Mesendoderm (in vitro differentiated cells): ENCODE results near the gene ADORA2B.
"Not testable (repeated sequence)": the region's sequence is repeated elsewhere in the genome, so short reads cannot be mapped to it uniquely, and the experiment has no call there.

Source experiments
- DNase-seq: peaks from one replicate; pipeline ENCODE4 v3.0.0; 2013
- H2AK5ac ChIP-seq: 2 replicates; pipeline ENCODE4 v1.6.1; 2013; ENCODE audit warnings: low read length, inconsistent platforms
- H2BK120ac ChIP-seq: 2 replicates; pipeline ENCODE4 v1.6.1; 2013; ENCODE audit warnings: low read depth, mild to moderate bottlenecking, low read length, moderate library complexity, mixed read lengths
- H2BK15ac ChIP-seq: replicated peaks from 2 replicates; pipeline ENCODE4 v1.6.1; 2013; ENCODE audit warnings: low read depth, mild to moderate bottlenecking, moderate library complexity
- H2BK5ac ChIP-seq: 2 replicates; pipeline ENCODE4 v1.6.1; 2013; ENCODE audit warnings: low read length, inconsistent platforms
- H3K18ac ChIP-seq: 2 replicates; pipeline ENCODE4 v1.6.1; 2013; ENCODE audit warnings: mild to moderate bottlenecking, low read length, mixed read lengths
- H3K23ac ChIP-seq: one replicate; pipeline ENCODE4 v1.6.1; 2013; ENCODE audit warnings: low read length
- H3K27ac ChIP-seq: 2 replicates; pipeline ENCODE4 v1.5.1; 2013; ENCODE audit warnings: low read depth, mild to moderate bottlenecking, inconsistent platforms, low read length, moderate library complexity
- H3K27me3 ChIP-seq: 2 replicates; pipeline ENCODE4 v1.6.1; 2013; ENCODE audit warnings: low read length, control low read depth, mild to moderate bottlenecking, inconsistent platforms; ENCODE audit not compliant: insufficient read depth, poor library complexity
- H3K36me3 ChIP-seq: 2 replicates; pipeline ENCODE4 v1.6.1; 2013; ENCODE audit warnings: low read length, inconsistent platforms; ENCODE audit not compliant: control insufficient read depth, insufficient read depth
- H3K4ac ChIP-seq: one replicate; pipeline ENCODE4 v1.6.1; 2013; ENCODE audit warnings: low read depth, mild to moderate bottlenecking, low read length, moderate library complexity
- H3K4me1 ChIP-seq: 2 replicates; pipeline ENCODE4 v1.6.1; 2013; ENCODE audit warnings: low read depth, low read length, inconsistent platforms; ENCODE audit not compliant: control insufficient read depth
- H3K4me2 ChIP-seq: 2 replicates; pipeline ENCODE4 v1.6.1; 2013; ENCODE audit warnings: low read length
- H3K4me3 ChIP-seq: 2 replicates; pipeline ENCODE4 v1.5.1; 2013; ENCODE audit warnings: mild to moderate bottlenecking, low read length
- H3K56ac ChIP-seq: one replicate; pipeline ENCODE4 v1.6.1; 2013; ENCODE audit warnings: low read length
- H3K79me1 ChIP-seq: 2 replicates; pipeline ENCODE4 v1.6.1; 2013; ENCODE audit warnings: low read length, inconsistent platforms
- H3K79me2 ChIP-seq: 2 replicates; pipeline ENCODE4 v1.6.1; 2013; ENCODE audit warnings: mild to moderate bottlenecking, low read length; ENCODE audit not compliant: control insufficient read depth, insufficient read depth
- H3K9ac ChIP-seq: 2 replicates; pipeline ENCODE4 v1.6.1; 2013; ENCODE audit warnings: low read length, inconsistent platforms
- H4K5ac ChIP-seq: one replicate; pipeline ENCODE4 v1.6.1; 2013; ENCODE audit warnings: low read length
- H4K8ac ChIP-seq: one replicate; pipeline ENCODE4 v1.6.1; 2013; ENCODE audit warnings: low read depth, mild to moderate bottlenecking, control low read depth, low read length, moderate library complexity
- WGBS: extraction: QIAGEN DNeasy Blood & Tissue Kit; methylation state at CpG from one replicate; pipeline ENCODE4 v1.1.7; 2013; ENCODE audit warnings: low lambda C conversion rate, missing lambda C conversion rate; ENCODE audit not compliant: insufficient coverage; ENCODE audit errors: extremely low coverage; 5-methylcytosine and 5-hydroxymethylcytosine counted together

ADORA2B gene

GRCh38 chr17:15972497-15972951, 27.6 kb downstream of the ADORA2B start:
- Histone ChIP-seq H3K56ac (no peak overlapping the region), H3K27ac (no peak overlapping the region), H3K23ac (no peak overlapping the region), H3K4me3 (no peak overlapping the region), H3K4me1 (no peaks in the 10 kb centered on the region), H3K79me2 (no peaks in the 10 kb centered on the region), H2AK5ac (no peak overlapping the region), H3K4me2 (no peak overlapping the region), H3K4ac (no peak overlapping the region), H4K8ac (no peak overlapping the region), H2BK15ac (no peak overlapping the region), H3K79me1 (no peaks in the 10 kb centered on the region), H2BK120ac (no peak overlapping the region), H3K27me3 (no peaks in the 10 kb centered on the region), H2BK5ac (no peak overlapping the region), H3K9ac (no peak overlapping the region), H3K18ac (no peak overlapping the region), H4K5ac (no peak overlapping the region), H3K36me3 (no peaks in the 10 kb centered on the region)
- DNase-seq: no peak
- WGBS: no CpG with 5 or more reads among the region's 4 CpGs

DNA sequence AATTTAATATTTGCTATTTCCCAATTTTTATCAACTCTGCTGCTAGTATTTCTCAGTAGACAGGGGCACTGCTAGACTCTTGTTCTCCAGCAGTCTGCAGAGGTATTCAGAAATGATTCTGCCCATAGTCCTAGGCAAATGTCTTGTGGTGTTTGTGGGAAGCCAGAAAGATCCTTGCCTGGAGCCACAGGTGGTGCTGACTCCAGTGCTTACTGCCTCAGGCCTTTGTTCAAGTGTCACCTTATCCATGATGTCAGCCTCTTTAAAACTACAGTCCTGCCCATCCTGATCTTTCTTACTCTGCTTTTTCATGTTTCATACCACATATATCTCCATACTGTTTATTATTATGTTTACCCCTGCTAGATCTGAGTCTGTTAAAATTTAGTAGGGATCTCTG, 28.1 kb downstream of the ADORA2B start:
- no peaks in the 10 kb centered on the region for H3K79me1 ChIP-seq
- H3K23ac ChIP-seq: no peak overlapping the region
- H3K36me3 ChIP-seq: peaks cover 3% of the 10 kb centered on the region
- H3K18ac ChIP-seq: no peak overlapping the region
- H3K4ac ChIP-seq: no peak overlapping the region
- H2BK15ac ChIP-seq: no peak overlapping the region
- H3K79me2 ChIP-seq: no peaks in the 10 kb centered on the region
- H4K8ac ChIP-seq: no peak overlapping the region
- no peak overlapping the region for H3K56ac ChIP-seq
- no peak overlapping the region for H4K5ac ChIP-seq
- no peak overlapping the region for H3K4me2 ChIP-seq
- no peaks in the 10 kb centered on the region for H3K4me1 ChIP-seq
- H2BK5ac ChIP-seq: no peak overlapping the region
- no peak overlapping the region for H2BK120ac ChIP-seq
- no peak for DNase-seq
- H3K9ac ChIP-seq: no peak overlapping the region
- H2AK5ac ChIP-seq: no peak overlapping the region
- H3K4me3 ChIP-seq: no peak overlapping the region
- H3K27me3 ChIP-seq: no peaks in the 10 kb centered on the region
- H3K27ac ChIP-seq: no peak overlapping the region

DNA sequence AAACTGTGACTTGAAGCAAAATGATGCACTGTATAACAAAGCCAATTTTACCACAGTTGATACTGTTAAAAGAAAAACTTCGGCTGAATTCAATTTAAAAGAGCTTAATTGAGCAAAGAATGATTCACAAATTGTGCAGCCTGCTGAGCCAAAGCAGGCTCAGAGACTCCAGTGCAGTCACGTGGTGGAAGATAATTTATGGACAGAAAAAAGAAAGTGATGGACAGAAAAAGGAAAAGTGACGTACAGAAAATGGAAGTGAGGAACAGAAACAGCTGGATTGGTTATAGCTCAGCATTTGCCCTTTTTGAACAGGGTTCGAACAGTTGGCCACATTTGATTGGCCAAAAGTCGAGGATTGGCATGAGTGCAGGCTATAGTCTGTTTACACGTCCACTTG, 28.9 kb downstream of the ADORA2B start:
- Histone ChIP-seq H3K27me3 (no peaks in the 10 kb centered on the region), H2BK15ac (no peak overlapping the region), H3K23ac (no peak overlapping the region), H3K4ac (no peak overlapping the region), H3K4me3 (no peak overlapping the region), H3K4me1 (no peaks in the 10 kb centered on the region), H3K79me2 (no peaks in the 10 kb centered on the region), H3K27ac (no peak overlapping the region), H3K18ac (no peak overlapping the region), H4K8ac (no peak overlapping the region), H3K79me1 (no peaks in the 10 kb centered on the region), H3K4me2 (no peak overlapping the region), H3K36me3 (peaks cover 4% of the 10 kb centered on the region), H3K56ac (no peak overlapping the region), H2BK120ac (no peak overlapping the region), H4K5ac (no peak overlapping the region), H3K9ac (no peak overlapping the region), H2BK5ac (no peak overlapping the region), H2AK5ac (no peak overlapping the region)
- DNase-seq: no peak
- WGBS: no CpG with 5 or more reads among the region's 6 CpGs

DNA sequence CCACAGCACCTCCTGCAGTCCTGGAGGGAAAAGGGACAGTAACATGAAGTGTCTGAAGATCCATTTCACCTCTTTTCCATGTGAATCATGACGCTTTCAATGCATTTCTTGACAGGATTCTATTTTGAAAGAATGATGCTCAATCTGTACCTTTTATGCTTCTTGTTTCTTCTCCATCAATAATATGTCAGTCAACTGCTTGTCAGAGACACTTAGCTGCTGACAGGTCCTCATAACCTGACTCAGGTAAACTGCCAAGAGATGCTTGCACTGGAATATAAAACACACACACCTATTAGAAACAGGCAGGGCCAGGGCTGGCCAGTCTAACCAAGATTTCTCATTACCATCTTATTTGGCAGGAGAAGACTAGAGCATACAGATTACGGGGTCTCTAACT, 33.0 kb downstream of the ADORA2B start:
- Histone ChIP-seq H3K27me3 (no peaks in the 10 kb centered on the region), H3K56ac (no peak overlapping the region), H2BK120ac (no peak overlapping the region), H2BK5ac (no peak overlapping the region), H3K4me1 (no peaks in the 10 kb centered on the region), H3K36me3 (peaks cover 9% of the 10 kb centered on the region), H3K4me2 (no peak overlapping the region), H4K8ac (no peak overlapping the region), H3K4me3 (no peak overlapping the region), H3K18ac (no peak overlapping the region), H3K4ac (no peak overlapping the region), H3K79me2 (no peaks in the 10 kb centered on the region), H2AK5ac (no peak overlapping the region), H3K79me1 (no peaks in the 10 kb centered on the region), H2BK15ac (no peak overlapping the region), H4K5ac (no peak overlapping the region), H3K27ac (no peak overlapping the region), H3K9ac (no peak overlapping the region), H3K23ac (no peak overlapping the region)
- no peak for DNase-seq
- WGBS: no CpG with 5 or more reads among the region's 2 CpGs

- Histone ChIP-seq H4K5ac (no peak overlapping the region), H2AK5ac (no peak overlapping the region), H2BK15ac (no peak overlapping the region), H3K23ac (no peak overlapping the region), H3K4me1 (no peaks in the 10 kb centered on the region), H3K4ac (no peak overlapping the region), H3K4me3 (no peak overlapping the region), H3K56ac (no peak overlapping the region), H2BK120ac (no peak overlapping the region), H3K36me3 (peaks cover 9% of the 10 kb centered on the region), H3K18ac (no peak overlapping the region), H3K27ac (no peak overlapping the region), H4K8ac (no peak overlapping the region), H2BK5ac (no peak overlapping the region), H3K79me2 (no peaks in the 10 kb centered on the region), H3K27me3 (no peaks in the 10 kb centered on the region), H3K9ac (no peak overlapping the region), H3K4me2 (no peak overlapping the region), H3K79me1 (no peaks in the 10 kb centered on the region)
- no peak for DNase-seq
- WGBS: no CpG with 5 or more reads among the region's 1 CpG
These were observed 33.7 kb downstream of the ADORA2B start for GRCh38 chr17:15978606-15979005.

DNA sequence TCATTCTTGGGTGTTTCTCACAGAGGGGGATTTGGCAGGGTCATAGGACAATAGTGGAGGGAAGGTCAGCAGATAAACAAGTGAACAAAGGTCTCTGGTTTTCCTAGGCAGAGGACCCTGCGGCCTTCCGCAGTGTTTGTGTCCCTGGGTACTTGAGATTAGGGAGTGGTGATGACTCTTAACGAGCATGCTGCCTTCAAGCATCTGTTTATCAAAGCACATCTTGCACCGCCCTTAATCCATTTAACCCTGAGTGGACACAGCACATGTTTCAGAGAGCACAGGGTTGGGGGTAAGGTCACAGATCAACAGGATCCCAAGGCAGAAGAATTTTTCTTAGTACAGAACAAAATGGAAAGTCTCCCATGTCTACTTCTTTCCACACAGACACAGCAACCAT, 34.1 kb downstream of the ADORA2B start:
- no CpG with 5 or more reads among the region's 4 CpGs for WGBS
- H3K4me1 ChIP-seq, H3K36me3 ChIP-seq, H4K5ac ChIP-seq, H2AK5ac ChIP-seq, H3K56ac ChIP-seq, H3K4me3 ChIP-seq, H3K4me2 ChIP-seq, H3K79me1 ChIP-seq, DNase-seq, H3K4ac ChIP-seq, H3K18ac ChIP-seq, H3K27ac ChIP-seq, H3K27me3 ChIP-seq, H2BK120ac ChIP-seq, H3K9ac ChIP-seq, H4K8ac ChIP-seq, H3K79me2 ChIP-seq, H3K23ac ChIP-seq, H2BK5ac ChIP-seq, H2BK15ac ChIP-seq: not testable (repeated sequence)
